Activated CD4-positive, alpha-beta T cell treated with anti-CD3 and anti-CD28 coated beads, Interleukin-2, amount 10 ng/mL, durations not matched to agents 7 days and 5 days (primary cell): ENCODE measurements around the gene RNGTT. TPM values are rescaled to one million over a fixed set of nuclear protein-coding genes. Genes with fewer than 3 reads are reported as not detected.

Source experiments
- CTCF ChIA-PET: fragments of 350-600 bp; sonication (Branson Sonifier 250); formaldehyde crosslinking; loops from one replicate; lab custom pipeline; 2021; ENCODE audit warnings: antibody characterized with exemption; lab: Charles Lee
- POLR2A ChIA-PET: fragments of 350-600 bp; sonication (Branson Sonifier 250); formaldehyde crosslinking; loops from one replicate; lab custom pipeline; 2021; ENCODE audit warnings: antibody characterized with exemption; lab: Charles Lee
- DNase-seq: peaks from one replicate; pipeline ENCODE4 v3.0.0-alpha.2; 2020
- H3K27ac Mint-ChIP-seq: one replicate; pipeline ENCODE4 v1.8.0; 2021; ENCODE audit warnings: mild to moderate bottlenecking, moderate library complexity, mixed read lengths
- H3K27me3 Mint-ChIP-seq: one replicate; pipeline ENCODE4 v1.8.0; 2021; ENCODE audit warnings: mixed read lengths
- H3K36me3 Mint-ChIP-seq: one replicate; pipeline ENCODE4 v1.8.0; 2021; ENCODE audit warnings: low read depth, mixed read lengths
- H3K4me1 Mint-ChIP-seq: one replicate; pipeline ENCODE4 v1.8.0; 2021; ENCODE audit warnings: mixed read lengths
- H3K4me3 Mint-ChIP-seq: one replicate; pipeline ENCODE4 v1.8.0; 2021; ENCODE audit warnings: mild to moderate bottlenecking, moderate library complexity, mixed read lengths
- H3K9me3 Mint-ChIP-seq: one replicate; pipeline ENCODE4 v1.8.0; 2021; ENCODE audit warnings: mixed read lengths
- total RNA-seq, 2 experiments: library from RNA; stranded (reverse); gene quantifications; one replicate each; pipeline ENCODE4 v1.2.3, GENCODE V29; 2021

RNGTT gene
- total RNA-seq, 2 experiments from 2014 or later, result 18.9 to 21.3 TPM

- POLR2A ChIA-PET, result no interaction called here
- H3K27ac Mint-ChIP-seq, result no peak overlapping the region
- DNase-seq, result no peak
- no peaks in the 10 kb centered on the region for H3K27me3 Mint-ChIP-seq
- no peak overlapping the region for H3K4me3 Mint-ChIP-seq
- CTCF ChIA-PET, result no interaction called here
- H3K36me3 Mint-ChIP-seq, result no peaks in the 10 kb centered on the region
- no peaks in the 10 kb centered on the region for H3K4me1 Mint-ChIP-seq
- H3K9me3 Mint-ChIP-seq, result peaks cover 11% of the 10 kb centered on the region
Measured at GRCh38 chr6:88567696-88568095, 395.7 kb downstream of the RNGTT start.

GRCh38 chr6:88566746-88567534 lies 396.5 kb downstream of the RNGTT start:
- H3K27me3 Mint-ChIP-seq, result no peaks in the 10 kb centered on the region
- no peak overlapping the region for H3K27ac Mint-ChIP-seq
- H3K9me3 Mint-ChIP-seq, result peaks cover 11% of the 10 kb centered on the region
- no peak overlapping the region for H3K4me3 Mint-ChIP-seq
- ChIA-PET POLR2A (no interaction called here), CTCF (no interaction called here)
- no peaks in the 10 kb centered on the region for H3K4me1 Mint-ChIP-seq
- DNase-seq, result no peak
- no peaks in the 10 kb centered on the region for H3K36me3 Mint-ChIP-seq

- ChIA-PET POLR2A (no interaction called here), CTCF (no interaction called here)
- Mint-ChIP-seq H3K4me1 (no peaks in the 10 kb centered on the region), H3K36me3 (no peaks in the 10 kb centered on the region), H3K27me3 (no peaks in the 10 kb centered on the region), H3K27ac (no peak overlapping the region), H3K9me3 (peaks cover 7% of the 10 kb centered on the region), H3K4me3 (no peak overlapping the region)
- DNase-seq, result no peak
Measured at GRCh38 chr6:88565836-88566235, 397.6 kb downstream of the RNGTT start.

- ChIA-PET POLR2A (no interaction called here), CTCF (no interaction called here)
- peaks cover 3% of the 10 kb centered on the region for H3K9me3 Mint-ChIP-seq
- H3K27ac Mint-ChIP-seq, result no peak overlapping the region
- no peaks in the 10 kb centered on the region for H3K36me3 Mint-ChIP-seq
- H3K27me3 Mint-ChIP-seq, result no peaks in the 10 kb centered on the region
- H3K4me1 Mint-ChIP-seq, result no peaks in the 10 kb centered on the region
- H3K4me3 Mint-ChIP-seq, result no peak overlapping the region
- no peak for DNase-seq
Measured at GRCh38 chr6:88565409-88565811, 398.0 kb downstream of the RNGTT start.

- CTCF ChIA-PET, result no interaction called here
- peaks cover 3% of the 10 kb centered on the region for H3K27me3 Mint-ChIP-seq
- no peak for DNase-seq
- peaks cover 2% of the 10 kb centered on the region for H3K9me3 Mint-ChIP-seq
- H3K36me3 Mint-ChIP-seq, result no peaks in the 10 kb centered on the region
- no peak overlapping the region for H3K27ac Mint-ChIP-seq
- no peak overlapping the region for H3K4me3 Mint-ChIP-seq
- no peaks in the 10 kb centered on the region for H3K4me1 Mint-ChIP-seq
- POLR2A ChIA-PET, result no interaction called here
Measured at GRCh38 chr6:88563277-88563625, 400.2 kb downstream of the RNGTT start.

GRCh38 chr6:88562353-88563276 lies 400.8 kb downstream of the RNGTT start:
- CTCF ChIA-PET, result no interaction called here
- POLR2A ChIA-PET, result no interaction called here
- no peak for DNase-seq
- H3K27me3 Mint-ChIP-seq, result peaks cover 3% of the 10 kb centered on the region
- no peaks in the 10 kb centered on the region for H3K4me1 Mint-ChIP-seq
- no peak overlapping the region for H3K4me3 Mint-ChIP-seq
- H3K36me3 Mint-ChIP-seq, result no peaks in the 10 kb centered on the region
- no peaks in the 10 kb centered on the region for H3K9me3 Mint-ChIP-seq
- H3K27ac Mint-ChIP-seq, result no peak overlapping the region

GRCh38 chr6:88561954-88562315 lies 401.5 kb downstream of the RNGTT start:
- Mint-ChIP-seq H3K4me1 (no peaks in the 10 kb centered on the region), H3K4me3 (no peak overlapping the region), H3K36me3 (no peaks in the 10 kb centered on the region), H3K9me3 (no peaks in the 10 kb centered on the region), H3K27me3 (peaks cover 3% of the 10 kb centered on the region), H3K27ac (no peak overlapping the region)
- no peak for DNase-seq
- CTCF ChIA-PET, result no interaction called here
- POLR2A ChIA-PET, result no interaction called here

- Mint-ChIP-seq H3K4me3 (no peak overlapping the region), H3K36me3 (no peaks in the 10 kb centered on the region), H3K4me1 (no peaks in the 10 kb centered on the region), H3K9me3 (no peaks in the 10 kb centered on the region), H3K27ac (no peak overlapping the region), H3K27me3 (peaks cover 3% of the 10 kb centered on the region)
- no peak for DNase-seq
- ChIA-PET POLR2A (no interaction called here), CTCF (no interaction called here)
Measured at GRCh38 chr6:88561034-88561953, 402.1 kb downstream of the RNGTT start.

Other genes with a start within 250 kb of the RNGTT start
- 100 to 1,000 TPM in 1 of 2 experiments, 10 to 100 TPM in 1; 95.0 to 111 TPM for gene PNRC1, start 117.1 kb upstream of the RNGTT start, total RNA-seq
- not detected for gene SRSF12, start 154.5 kb upstream of the RNGTT start, total RNA-seq
- 10 to 100 TPM; 15.5 to 17.4 TPM for gene PM20D2, start 182.4 kb upstream of the RNGTT start, total RNA-seq